KOPT-K1 (cell line): ENCODE measurements around the gene BICDL1.

Source experiments
- H3K27ac ChIP-seq: fragments of 200-600 bp; sonication (generic); 2 replicates; pipeline ENCODE4 v1.5.1; 2016; ENCODE audit warnings: antibody characterized with exemption, mild to moderate bottlenecking, low read depth, low read length; ENCODE audit not compliant: poor library complexity, severe bottlenecking
- H3K36me3 ChIP-seq: fragments of 200-600 bp; sonication (generic); 2 replicates; pipeline ENCODE4 v1.5.1; 2017; ENCODE audit warnings: antibody characterized with exemption, mild to moderate bottlenecking, low read length, moderate library complexity; ENCODE audit not compliant: insufficient read depth
- H3K9me3 ChIP-seq: fragments of 200-600 bp; sonication (generic); 2 replicates; pipeline ENCODE4 v1.5.1; 2017; ENCODE audit warnings: antibody characterized with exemption, low read length, mild to moderate bottlenecking; ENCODE audit not compliant: insufficient read depth, poor library complexity, severe bottlenecking

BICDL1 gene

DNA sequence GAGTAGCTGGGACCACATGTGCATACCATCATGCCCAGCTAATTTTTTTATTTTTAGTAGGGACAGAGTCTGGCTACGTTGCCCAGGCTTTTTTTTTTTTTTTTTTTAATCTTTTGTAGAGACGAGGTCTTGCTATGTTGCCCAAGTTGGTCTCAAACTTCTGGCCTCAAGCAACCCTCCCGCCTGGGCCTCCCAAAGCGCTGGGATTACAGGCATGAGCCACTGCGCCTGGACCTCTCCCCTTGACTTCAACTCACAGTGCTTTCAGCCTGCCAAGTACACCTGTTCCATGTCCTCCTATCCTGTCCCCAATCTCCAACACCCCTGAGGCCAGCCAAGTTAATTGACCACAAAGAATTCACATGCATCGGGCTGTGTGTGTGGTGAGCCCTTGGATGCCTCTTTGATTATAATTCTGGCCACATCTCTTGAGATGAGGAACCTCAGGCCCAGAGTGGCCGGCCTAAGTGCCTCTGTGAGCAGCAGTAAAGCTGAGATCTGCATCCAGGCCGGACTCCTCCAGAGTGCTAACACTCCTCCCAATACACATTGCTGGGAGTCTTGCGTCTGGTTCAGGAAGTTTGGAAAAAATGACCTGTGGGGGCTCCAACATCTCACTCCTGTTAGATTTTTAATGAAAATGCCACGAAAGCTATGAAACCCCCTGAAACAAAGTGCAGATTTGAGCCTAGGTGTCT, 120.7 kb downstream of the BICDL1 start:
- Histone ChIP-seq H3K27ac (no peak overlapping the region), H3K36me3 (peaks cover 59% of the 10 kb centered on the region), H3K9me3 (no peaks in the 10 kb centered on the region)

GRCh38 chr12:120110550-120111501, 121.8 kb downstream of the BICDL1 start:
- H3K9me3 ChIP-seq: no peaks in the 10 kb centered on the region
- peaks cover 53% of the 10 kb centered on the region for H3K36me3 ChIP-seq
- H3K27ac ChIP-seq: peak overlapping the region; percentile 22

- H3K9me3 ChIP-seq: no peaks in the 10 kb centered on the region
- peaks cover 31% of the 10 kb centered on the region for H3K36me3 ChIP-seq
- no peak overlapping the region for H3K27ac ChIP-seq
These were observed 126.0 kb downstream of the BICDL1 start for GRCh38 chr12:120115066-120115465.

- Histone ChIP-seq H3K9me3 (no peaks in the 10 kb centered on the region), H3K36me3 (peaks cover 31% of the 10 kb centered on the region), H3K27ac (peak overlapping the region; percentile 87)
These were observed 126.8 kb downstream of the BICDL1 start for GRCh38 chr12:120115692-120116440.

- Histone ChIP-seq H3K36me3 (peaks cover 31% of the 10 kb centered on the region), H3K9me3 (no peaks in the 10 kb centered on the region), H3K27ac (peak within 1 kb of the TSS; percentile 87)
These were observed 127.4 kb downstream of the BICDL1 start, which contains the start of gene RAB35 for GRCh38 chr12:120116441-120116791. RAB35 (minus strand) TSS chr12:120116753; CDS start chr12:120116650, 103 bp downstream.

DNA sequence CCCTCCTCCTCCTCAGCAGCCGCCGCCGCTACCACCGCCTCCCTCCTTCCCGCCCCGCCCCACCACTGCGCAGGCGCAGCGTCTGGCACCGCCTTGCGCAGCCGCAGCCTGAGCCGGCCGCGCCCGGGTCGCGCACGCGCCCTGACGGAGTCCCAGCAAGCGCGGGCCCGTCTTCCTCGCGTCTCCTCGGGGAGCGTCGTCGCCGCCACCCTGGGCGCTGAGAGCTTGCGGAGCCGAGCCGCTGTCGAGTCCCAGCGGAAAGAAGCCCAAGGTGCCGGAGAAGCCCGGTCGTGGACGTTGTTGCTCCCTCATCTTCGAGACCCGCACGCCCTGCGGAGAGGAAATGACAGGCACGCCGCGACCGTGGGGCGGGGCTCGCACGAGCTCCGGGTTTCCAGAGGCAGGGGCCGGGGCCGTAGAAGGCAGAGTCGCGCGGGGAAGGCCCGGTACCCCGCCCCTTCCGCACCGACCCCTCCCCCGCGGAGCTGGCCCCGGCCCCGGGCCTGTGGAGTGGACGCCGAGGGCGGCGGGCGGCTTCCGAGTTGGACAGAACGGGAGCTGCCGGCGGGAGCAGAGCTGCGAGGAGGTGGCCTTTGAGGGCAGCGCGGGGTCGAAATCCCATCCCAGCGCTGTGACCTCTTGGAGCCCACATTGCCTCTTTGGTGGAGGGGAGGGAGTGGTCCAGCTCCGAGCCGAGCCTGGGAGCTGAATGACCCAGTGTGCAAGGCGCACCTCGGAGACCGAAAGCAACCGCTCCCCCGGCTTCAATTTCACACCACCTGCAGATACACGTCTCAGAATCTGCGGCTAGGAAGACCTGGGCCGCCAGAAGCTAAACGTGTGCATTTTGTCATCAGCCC, 128.0 kb downstream of the BICDL1 start:
- Histone ChIP-seq H3K27ac (peak overlapping the region; percentile 87), H3K36me3 (peaks cover 31% of the 10 kb centered on the region), H3K9me3 (no peaks in the 10 kb centered on the region)

DNA sequence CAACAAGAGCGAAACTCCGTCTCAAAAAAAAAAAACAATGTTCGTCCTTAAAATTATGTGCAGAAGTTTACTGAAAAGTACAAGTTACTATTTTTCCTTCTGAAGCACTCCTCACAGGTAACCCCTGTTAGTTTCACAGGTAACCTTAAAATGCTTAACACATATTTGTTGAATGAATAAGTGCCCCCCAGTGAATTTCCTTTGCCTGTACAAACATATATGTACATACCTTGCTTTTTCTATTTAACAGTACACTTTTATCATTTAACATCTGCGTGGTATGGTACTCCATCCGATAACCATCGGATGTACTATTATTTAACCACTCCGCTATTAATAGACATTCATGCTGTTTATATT, 128.9 kb downstream of the BICDL1 start:
- peaks cover 28% of the 10 kb centered on the region for H3K36me3 ChIP-seq
- H3K27ac ChIP-seq: peak overlapping the region; percentile 87
- no peaks in the 10 kb centered on the region for H3K9me3 ChIP-seq

GRCh38 chr12:120118321-120119061, 129.5 kb downstream of the BICDL1 start:
- Histone ChIP-seq H3K9me3 (no peaks in the 10 kb centered on the region), H3K27ac (no peak overlapping the region), H3K36me3 (peaks cover 23% of the 10 kb centered on the region)

- no peaks in the 10 kb centered on the region for H3K9me3 ChIP-seq
- peaks cover 14% of the 10 kb centered on the region for H3K36me3 ChIP-seq
- H3K27ac ChIP-seq: no peak overlapping the region
These were observed 130.4 kb downstream of the BICDL1 start for GRCh38 chr12:120119271-120119973.

- no peaks in the 10 kb centered on the region for H3K9me3 ChIP-seq
- peaks cover 19% of the 10 kb centered on the region for H3K36me3 ChIP-seq
- H3K27ac ChIP-seq: no peak overlapping the region
These were observed 132.3 kb downstream of the BICDL1 start for GRCh38 chr12:120121343-120121742.

GRCh38 chr12:120121766-120122293, 132.8 kb downstream of the BICDL1 start:
- Histone ChIP-seq H3K27ac (no peak overlapping the region), H3K9me3 (no peaks in the 10 kb centered on the region), H3K36me3 (peaks cover 23% of the 10 kb centered on the region)

DNA sequence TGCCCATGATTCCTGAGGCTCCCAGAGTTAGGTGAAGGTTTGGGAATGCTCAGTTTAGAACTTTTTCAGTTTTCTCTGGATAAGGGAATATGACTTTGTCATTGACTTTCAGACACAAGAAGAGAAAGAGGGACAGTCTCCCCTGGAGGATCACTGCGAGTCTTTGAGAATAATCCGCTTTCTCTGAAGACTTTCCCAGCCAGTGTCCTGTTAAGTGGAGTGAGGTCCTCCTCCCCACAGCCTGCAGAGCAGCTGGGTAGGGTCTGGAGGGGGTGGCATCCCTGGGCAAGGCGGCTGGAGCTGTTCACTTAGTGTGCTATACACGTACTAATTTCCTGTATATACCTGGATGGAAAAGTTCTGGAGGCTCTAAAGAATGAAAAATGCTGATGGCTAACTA, 136.0 kb downstream of the BICDL1 start:
- H3K36me3 ChIP-seq: peaks cover 49% of the 10 kb centered on the region
- H3K9me3 ChIP-seq: no peaks in the 10 kb centered on the region
- no peak overlapping the region for H3K27ac ChIP-seq
